22Rv1 (cell line): ENCODE data around the gene PSMB11.
A peak's percentile ranks its signal among the peaks of the same experiment; 100 is the strongest.

Source experiments
- H3K27ac ChIP-seq: fragments of 450-650 bp; 2 replicates; pipeline ENCODE4 v1.5.1; 2017
- CTCF ChIP-seq: fragments of 450-650 bp; IDR thresholded peaks from 2 replicates; pipeline ENCODE4 v1.5.1; 2017; ENCODE audit warnings: mild to moderate bottlenecking
- ZFX ChIP-seq: fragments of 450-650 bp; IDR thresholded peaks from 2 replicates; pipeline ENCODE4 v1.6.1; 2017; ENCODE audit warnings: antibody characterized with exemption, borderline replicate concordance

Gene PSMB11

GRCh38 chr14:23054000-23054811 lies 12.2 kb downstream of the PSMB11 start:
- no peak overlapping the region for H3K27ac ChIP-seq
- TF ChIP-seq ZFX (no peak), CTCF (peak; percentile 22; the same call in 1 of the 2 replicates)

GRCh38 chr14:23055147-23055550 lies 13.1 kb downstream of the PSMB11 start:
- no peak overlapping the region for H3K27ac ChIP-seq
- TF ChIP-seq CTCF, result no peak
- TF ChIP-seq ZFX, result no peak

GRCh38 chr14:23055621-23056144 lies 13.7 kb downstream of the PSMB11 start:
- H3K27ac ChIP-seq, result peak overlapping the region; percentile 90

GRCh38 chr14:23056145-23056955 lies 14.3 kb downstream of the PSMB11 start:
- TF ChIP-seq ZFX, result no peak
- peak; percentile 84 for TF ChIP-seq CTCF
- H3K27ac ChIP-seq, result peak overlapping the region; percentile 90

More at GRCh38 chr14:23055621-23056144, 13.7 kb downstream of the PSMB11 start:
- no peak for TF ChIP-seq CTCF
- no peak for TF ChIP-seq ZFX

GRCh38 chr14:23056956-23057756 lies 15.1 kb downstream of the PSMB11 start, which contains the start of gene CDH24:
CDH24 (minus strand) TSS chr14:23057520; CDS start chr14:23055733, 1,787 bp downstream.
- TF ChIP-seq ZFX, result no peak
- no peak for TF ChIP-seq CTCF
- peak within 1 kb of the TSS; percentile 90 for H3K27ac ChIP-seq

- peak overlapping the region; percentile 90 for H3K27ac ChIP-seq
- TF ChIP-seq CTCF, result peak; percentile 95
- TF ChIP-seq ZFX, result no peak
Measured at GRCh38 chr14:23057757-23058653, 16.0 kb downstream of the PSMB11 start.
